HL-60 (cell line): ENCODE measurements around the gene SLC22A2.

ENCODE experiments used
- DNase-seq, 2 experiments: peaks; one replicate each; pipeline ENCODE4 v3.0.0-alpha.2; 2010 to 2020; ENCODE audit warnings: low read depth in 1 of 2, low spot score in 1 of 2
- H3K27ac ChIP-seq: fragments of 250-450 bp; sonication (Bioruptor Pico); replicated peaks from 2 replicates; pipeline ENCODE4 v1.5.1; 2020; ENCODE audit warnings: mild to moderate bottlenecking, moderate library complexity
- H3K27me3 ChIP-seq: fragments of 250-450 bp; sonication (Bioruptor Pico); 2 replicates; pipeline ENCODE4 v1.5.1; 2021; ENCODE audit warnings: mild to moderate bottlenecking, moderate library complexity; ENCODE audit not compliant: insufficient read depth, poor library complexity, severe bottlenecking
- H3K4me3 ChIP-seq: replicated peaks from 2 replicates; pipeline ENCODE4 v1.5.1; 2011; ENCODE audit warnings: mild to moderate bottlenecking, control low read depth, low read length; ENCODE audit not compliant: insufficient read depth
- CTCF ChIP-seq: IDR thresholded peaks from one replicate; pipeline ENCODE4 v1.5.1; 2011; ENCODE audit warnings: low read length, control low read depth, inconsistent platforms; ENCODE audit not compliant: insufficient read depth
- GABPA ChIP-seq: IDR thresholded peaks from 2 replicates; pipeline ENCODE4 v1.6.1; 2012; ENCODE audit warnings: low read depth
- POLR2AphosphoS5 ChIP-seq: IDR thresholded peaks from 2 replicates; pipeline ENCODE4 v1.6.1; 2012; ENCODE audit warnings: low read depth
- REST ChIP-seq: IDR thresholded peaks from 2 replicates; pipeline ENCODE4 v1.6.1; 2012; ENCODE audit warnings: low read depth; ENCODE audit not compliant: insufficient replicate concordance
- SPI1 ChIP-seq: IDR thresholded peaks from 2 replicates; pipeline ENCODE4 v1.6.1; 2012; ENCODE audit warnings: low read depth, mild to moderate bottlenecking, borderline replicate concordance

Gene SLC22A2

GRCh38 chr6:160269023-160269521 lies 10.5 kb upstream of the SLC22A2 start:
- TF ChIP-seq POLR2AphosphoS5 (no peak), GABPA (no peak), REST (no peak), SPI1 (no peak), CTCF (no peak)
- Histone ChIP-seq H3K27me3 (no peaks in the 10 kb centered on the region), H3K4me3 (no peak overlapping the region), H3K27ac (no peak overlapping the region)
- DNase-seq = no peak

GRCh38 chr6:160267102-160267501 lies 8.5 kb upstream of the SLC22A2 start:
- DNase-seq = no peak
- H3K4me3 ChIP-seq = no peak overlapping the region
- no peaks in the 10 kb centered on the region for H3K27me3 ChIP-seq
- TF ChIP-seq REST = no peak
- TF ChIP-seq SPI1 = no peak
- no peak for TF ChIP-seq GABPA
- no peak for TF ChIP-seq CTCF
- TF ChIP-seq POLR2AphosphoS5 = no peak
- H3K27ac ChIP-seq = no peak overlapping the region

GRCh38 chr6:160265869-160266476 lies 7.4 kb upstream of the SLC22A2 start:
- no peak overlapping the region for H3K4me3 ChIP-seq
- no peaks in the 10 kb centered on the region for H3K27me3 ChIP-seq
- H3K27ac ChIP-seq = no peak overlapping the region
- TF ChIP-seq POLR2AphosphoS5 (no peak), SPI1 (no peak), GABPA (no peak)
- DNase-seq = no peak

GRCh38 chr6:160264061-160264612 lies 5.5 kb upstream of the SLC22A2 start:
- H3K27me3 ChIP-seq = no peaks in the 10 kb centered on the region

More at GRCh38 chr6:160264061-160264612, 5.5 kb upstream of the SLC22A2 start:
- Histone ChIP-seq H3K4me3 (no peak overlapping the region), H3K27ac (no peak overlapping the region)
- no peak for TF ChIP-seq POLR2AphosphoS5
- TF ChIP-seq REST = no peak
- TF ChIP-seq GABPA = no peak
- no peak for TF ChIP-seq SPI1
- TF ChIP-seq CTCF = no peak
- DNase-seq = no peak
